Activated CD4-positive, alpha-beta T cell treated with anti-CD3 and anti-CD28 coated beads for 36 hours (primary cell): ENCODE data around the gene KRTAP22-1. TPM values are rescaled to one million over a fixed set of nuclear protein-coding genes. Genes with fewer than 3 reads are reported as not detected.

Source experiments
- ATAC-seq: fragments of 200-7000 bp; cut with Tn5 transposase; one replicate; pipeline ENCODE4 v1.10.0; 2021; ENCODE audit warnings: mild to moderate bottlenecking, moderate library complexity
- CTCF ChIA-PET: fragments of 350-600 bp; sonication (Branson Sonifier 250); formaldehyde crosslinking; loops from one replicate; lab custom pipeline; 2021; ENCODE audit warnings: antibody characterized with exemption; lab: Charles Lee
- POLR2A ChIA-PET: fragments of 350-600 bp; sonication (Branson Sonifier 250); formaldehyde crosslinking; loops from one replicate; lab custom pipeline; 2021; ENCODE audit warnings: antibody characterized with exemption, inconsistent platforms; lab: Charles Lee
- DNase-seq: peaks from one replicate; pipeline ENCODE4 v3.0.0-alpha.2; 2020
- H3K27ac Mint-ChIP-seq: one replicate; pipeline ENCODE4 v1.8.0; 2021; ENCODE audit warnings: mixed read lengths
- H3K27me3 Mint-ChIP-seq: one replicate; pipeline ENCODE4 v1.8.0; 2021; ENCODE audit warnings: mixed read lengths
- H3K36me3 Mint-ChIP-seq: one replicate; pipeline ENCODE4 v1.8.0; 2021; ENCODE audit warnings: low read depth, mixed read lengths
- H3K4me1 Mint-ChIP-seq: one replicate; pipeline ENCODE4 v1.8.0; 2021; ENCODE audit warnings: mixed read lengths
- H3K4me3 Mint-ChIP-seq: one replicate; pipeline ENCODE4 v1.8.0; 2021; ENCODE audit warnings: mild to moderate bottlenecking, moderate library complexity, mixed read lengths
- H3K9me3 Mint-ChIP-seq: one replicate; pipeline ENCODE4 v1.8.0; 2021; ENCODE audit warnings: low read depth, mixed read lengths
- intact Hi-C, 2 experiments: fragments of 100-400 bp; cut with DNase I in 1 of 2; cut with micrococcal nuclease in 1 of 2; formaldehyde crosslinking; loops; one replicate each; pipeline versions ENCODE4 v1.14.2 to v1.15.1; 2022 to 2024; cut with DNase I, micrococcal nuclease
- total RNA-seq, 2 experiments: library from RNA; stranded (reverse); gene quantifications; one replicate each; pipeline ENCODE4 v1.2.3, GENCODE V29; 2021

KRTAP22-1 gene
- total RNA-seq, 2 experiments from 2014 or later: not detected

DNA sequence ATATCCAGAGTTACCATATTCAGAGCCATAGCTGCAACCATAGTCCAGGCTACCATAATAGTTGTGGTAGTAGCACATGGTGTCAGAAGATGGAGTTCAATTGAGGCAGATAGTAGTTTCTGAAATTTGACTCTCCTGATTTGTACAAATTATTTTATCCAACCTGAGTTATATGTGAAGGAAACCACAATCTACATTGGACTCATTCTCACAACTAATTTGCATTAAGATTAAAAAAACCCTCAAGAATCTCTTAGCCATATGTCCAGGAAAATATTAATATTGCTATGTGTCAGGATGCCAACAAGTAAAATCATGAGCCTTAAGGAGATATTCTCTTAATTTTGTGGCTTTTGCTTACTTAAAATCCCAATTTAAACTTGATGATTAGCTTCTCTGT, 10.6 kb upstream of the KRTAP22-1 start, which contains the start of gene KRTAP22-2:
Gene KRTAP22-2, minus strand, starts transcription at position 101 of the 400 bp plus-strand sequence.
- no peak for DNase-seq
- H3K4me1 Mint-ChIP-seq: no peaks in the 10 kb centered on the region

DNA sequence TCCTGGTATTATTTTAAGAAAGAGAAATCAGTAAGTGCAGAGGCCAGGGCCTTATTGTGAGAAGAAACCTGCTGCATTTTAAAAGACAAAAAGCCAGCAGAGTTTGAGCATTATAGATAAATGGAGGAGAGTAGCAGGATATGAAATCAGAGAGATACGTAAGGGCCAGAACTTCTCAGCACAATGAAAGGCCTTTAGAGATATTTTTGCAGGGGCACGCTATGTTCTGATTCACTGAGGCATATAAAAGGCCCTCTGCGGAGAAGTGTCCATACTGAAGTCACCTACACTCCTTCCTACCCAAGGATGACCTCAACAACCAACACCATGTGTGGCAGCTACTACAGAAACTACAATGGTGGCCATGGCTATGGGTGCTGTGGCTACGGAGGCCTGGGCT, 8.7 kb upstream of the KRTAP22-1 start, which contains the start of gene KRTAP6-3:
Gene KRTAP6-3, plus strand, starts transcription at position 301 of the 400 bp plus-strand sequence. Its CDS starts 6 bp downstream, at position 307.
- H3K9me3 Mint-ChIP-seq: no peaks in the 10 kb centered on the region
- CTCF ChIA-PET: no interaction called here
- intact Hi-C loops: no loop called here
- POLR2A ChIA-PET: no interaction called here
- no peak within 1 kb of the TSS for H3K4me3 Mint-ChIP-seq
- ATAC-seq (no peak), DNase-seq (no peak)
- H3K27ac Mint-ChIP-seq: no peak within 1 kb of the TSS
- no peaks in the 10 kb centered on the region for H3K4me1 Mint-ChIP-seq
- H3K27me3 Mint-ChIP-seq: no peaks in the 10 kb centered on the region
- no peaks in the 10 kb centered on the region for H3K36me3 Mint-ChIP-seq

More for the DNA sequence above, 10.6 kb upstream of the KRTAP22-1 start, which contains the start of gene KRTAP22-2:
- no peak for ATAC-seq
- intact Hi-C loops: no loop called here
- POLR2A ChIA-PET: no interaction called here
- no peak within 1 kb of the TSS for H3K27ac Mint-ChIP-seq
- CTCF ChIA-PET: no interaction called here
- no peaks in the 10 kb centered on the region for H3K36me3 Mint-ChIP-seq
- H3K9me3 Mint-ChIP-seq: no peaks in the 10 kb centered on the region
- H3K27me3 Mint-ChIP-seq: no peaks in the 10 kb centered on the region
- H3K4me3 Mint-ChIP-seq: no peak within 1 kb of the TSS

DNA sequence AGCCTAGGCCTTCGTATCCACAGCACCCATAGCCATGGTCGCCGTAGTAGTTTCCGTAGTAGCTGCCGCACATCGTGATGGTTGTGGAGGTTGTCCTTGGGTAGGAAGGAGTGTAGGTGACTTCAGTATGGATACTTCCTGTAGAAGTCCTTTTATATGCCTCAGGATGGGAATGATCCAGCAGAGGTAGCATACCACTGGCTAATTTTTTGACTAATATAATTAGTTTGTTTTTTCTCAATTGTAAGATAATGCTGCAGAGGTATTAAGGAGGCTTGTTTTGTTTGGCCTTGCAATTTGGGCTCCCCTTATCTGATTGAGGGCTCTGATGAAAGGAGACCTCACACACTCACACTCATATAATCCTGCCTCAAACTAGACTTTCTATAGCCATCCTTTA, 2.1 kb upstream of the KRTAP22-1 start, which contains the start of gene KRTAP6-2:
Gene KRTAP6-2, minus strand, starts transcription at position 101 of the 400 bp plus-strand sequence. Its CDS starts 28 bp downstream, at position 73.
- no peak within 1 kb of the TSS for H3K27ac Mint-ChIP-seq
- no peak for DNase-seq
- no peaks in the 10 kb centered on the region for H3K36me3 Mint-ChIP-seq
- CTCF ChIA-PET: no interaction called here
- no peaks in the 10 kb centered on the region for H3K4me1 Mint-ChIP-seq
- POLR2A ChIA-PET: no interaction called here
- H3K9me3 Mint-ChIP-seq: peaks cover 2% of the 10 kb centered on the region
- ATAC-seq: no peak
- H3K4me3 Mint-ChIP-seq: no peak within 1 kb of the TSS
- intact Hi-C loops: no loop called here
- H3K27me3 Mint-ChIP-seq: peaks cover 2% of the 10 kb centered on the region

DNA sequence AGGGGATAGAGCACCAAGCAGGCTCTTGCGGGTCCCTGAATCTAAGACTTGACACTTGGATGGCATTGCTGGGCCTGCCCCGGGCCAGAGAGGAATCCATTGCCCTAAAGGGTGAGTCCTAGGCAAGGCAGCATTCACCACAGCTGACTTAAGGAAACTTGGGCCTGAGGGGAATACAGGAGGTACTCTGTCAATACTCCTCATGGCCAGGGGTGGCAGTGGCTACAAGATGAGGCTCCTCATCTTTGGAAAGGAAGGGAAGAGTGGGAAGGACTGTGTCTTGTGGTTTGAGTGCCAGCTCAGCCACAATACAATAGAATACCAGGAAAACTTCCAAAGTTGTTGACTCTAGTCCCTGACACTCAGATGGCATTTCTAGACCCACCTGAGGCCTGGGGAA, 5.1 kb downstream of the KRTAP22-1 start:
- no peak overlapping the region for H3K27ac Mint-ChIP-seq
- ChIA-PET POLR2A (no interaction called here), CTCF (no interaction called here)

DNA sequence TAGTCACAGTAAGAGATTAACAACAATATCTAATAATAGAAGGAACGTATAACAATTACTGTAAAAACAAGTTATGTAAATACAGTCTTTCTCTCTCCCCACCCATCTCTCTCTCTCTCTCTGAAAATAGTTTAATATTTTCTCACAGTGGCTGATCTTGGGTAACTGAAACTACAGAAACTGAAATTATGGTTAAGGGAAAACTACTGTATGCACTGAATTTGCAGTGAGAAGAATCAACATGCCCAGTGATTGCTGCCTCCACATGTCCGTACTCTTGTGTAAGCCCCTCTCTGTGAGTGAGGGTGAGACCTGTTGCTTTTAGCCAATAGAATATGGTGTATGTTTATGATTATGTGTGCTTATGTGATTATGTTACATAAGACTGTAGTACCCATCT, 11.2 kb downstream of the KRTAP22-1 start:
- Mint-ChIP-seq H3K36me3 (no peaks in the 10 kb centered on the region), H3K4me3 (no peak overlapping the region), H3K27ac (no peak overlapping the region), H3K9me3 (no peaks in the 10 kb centered on the region), H3K4me1 (no peaks in the 10 kb centered on the region), H3K27me3 (no peaks in the 10 kb centered on the region)
- no peak for ATAC-seq
- intact Hi-C loops: no loop called here
- POLR2A ChIA-PET: no interaction called here
- CTCF ChIA-PET: no interaction called here
- no peak for DNase-seq

More for the DNA sequence above, 5.1 kb downstream of the KRTAP22-1 start:
- H3K4me1 Mint-ChIP-seq: no peaks in the 10 kb centered on the region
- peaks cover 2% of the 10 kb centered on the region for H3K27me3 Mint-ChIP-seq
- DNase-seq (no peak), ATAC-seq (no peak)
- intact Hi-C loops: no loop called here
- no peaks in the 10 kb centered on the region for H3K36me3 Mint-ChIP-seq
- no peak overlapping the region for H3K4me3 Mint-ChIP-seq
- H3K9me3 Mint-ChIP-seq: peaks cover 2% of the 10 kb centered on the region

DNA sequence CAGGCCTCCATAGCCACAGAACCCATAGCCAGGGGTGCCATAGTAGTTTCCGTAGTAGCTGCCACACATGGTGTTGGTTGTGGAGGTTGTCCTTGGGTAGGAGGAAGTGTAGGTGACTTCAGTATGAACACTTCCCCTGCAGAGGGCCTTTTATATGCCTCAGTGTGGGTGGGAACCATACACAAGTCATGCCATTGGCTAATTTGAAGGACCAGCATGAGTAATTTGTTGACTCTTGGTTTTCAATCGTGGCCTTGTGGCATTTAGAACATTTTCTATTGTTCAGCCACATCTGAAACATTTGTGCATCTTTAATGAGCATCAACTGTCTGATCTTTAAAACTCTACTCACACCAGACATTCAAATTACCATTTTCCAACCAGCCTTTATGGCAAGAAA, 12.9 kb downstream of the KRTAP22-1 start, which contains the start of gene KRTAP6-1:
Gene KRTAP6-1, minus strand, starts transcription at position 95 of the 400 bp plus-strand sequence. Its CDS starts 26 bp downstream, at position 69.
- ChIA-PET POLR2A (no interaction called here), CTCF (interaction anchor here (1.0 kb wide), 1 partner anchor 8 kb away, joined by 3 read pairs; no protein-coding TSS in a partner anchor)
- no peaks in the 10 kb centered on the region for H3K27me3 Mint-ChIP-seq
- H3K27ac Mint-ChIP-seq: no peak within 1 kb of the TSS
- no peak within 1 kb of the TSS for H3K4me3 Mint-ChIP-seq
- ATAC-seq: no peak
- no peaks in the 10 kb centered on the region for H3K4me1 Mint-ChIP-seq
- no peaks in the 10 kb centered on the region for H3K9me3 Mint-ChIP-seq
- DNase-seq: no peak
- intact Hi-C loops: no loop called here
- no peaks in the 10 kb centered on the region for H3K36me3 Mint-ChIP-seq

DNA sequence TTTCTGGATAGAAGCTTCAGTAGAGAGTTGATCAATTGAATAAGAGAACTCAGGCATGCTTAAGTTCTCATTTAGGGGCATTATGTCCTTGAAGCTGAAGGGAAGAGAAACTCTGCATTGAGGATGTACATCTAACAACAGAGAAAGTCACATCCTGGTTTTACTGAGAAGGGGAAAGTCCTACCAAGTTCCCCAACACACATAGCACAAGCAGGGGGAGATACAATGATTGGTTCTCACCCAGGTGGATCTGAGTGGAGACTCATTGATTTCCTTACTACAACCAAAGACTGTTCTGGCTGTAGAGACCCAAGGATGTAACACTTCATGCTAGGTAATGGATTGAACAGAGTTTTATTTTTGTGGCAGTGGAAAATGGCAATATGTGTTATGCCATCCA, 14.3 kb downstream of the KRTAP22-1 start:
- ChIA-PET POLR2A (no interaction called here), CTCF (no interaction called here)
- DNase-seq (no peak), ATAC-seq (no peak)
- Mint-ChIP-seq H3K36me3 (no peaks in the 10 kb centered on the region), H3K9me3 (no peaks in the 10 kb centered on the region), H3K27me3 (no peaks in the 10 kb centered on the region), H3K27ac (no peak overlapping the region), H3K4me3 (no peak overlapping the region), H3K4me1 (no peaks in the 10 kb centered on the region)
- intact Hi-C loops: no loop called here

DNA sequence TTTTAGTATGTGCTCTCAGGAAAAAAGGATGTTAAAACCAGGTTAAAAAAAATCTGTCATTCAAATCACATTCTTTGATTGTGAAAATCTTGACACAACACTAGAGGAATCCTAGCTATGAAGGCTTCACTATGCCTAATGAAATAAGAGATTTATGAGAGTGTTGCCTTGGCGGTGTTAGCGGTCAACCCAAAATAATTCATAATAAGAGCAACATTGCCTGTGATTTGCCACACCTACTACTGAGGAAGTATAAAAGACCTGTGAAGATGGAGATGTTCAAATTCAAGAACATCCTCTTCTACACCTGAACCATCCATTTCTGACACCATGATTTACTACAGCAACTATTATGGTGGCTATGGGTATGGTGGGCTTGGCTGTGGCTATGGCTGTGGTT, 15.2 kb downstream of the KRTAP22-1 start, which contains the start of gene KRTAP20-1:
Gene KRTAP20-1, plus strand, starts transcription at position 301 of the 400 bp plus-strand sequence. Its CDS starts 30 bp downstream, at position 331.
- ChIA-PET CTCF (no interaction called here), POLR2A (no interaction called here)
- H3K9me3 Mint-ChIP-seq: no peaks in the 10 kb centered on the region
- no peak within 1 kb of the TSS for H3K4me3 Mint-ChIP-seq
- intact Hi-C loops: no loop called here
- no peaks in the 10 kb centered on the region for H3K4me1 Mint-ChIP-seq
- ATAC-seq (no peak), DNase-seq (no peak)
- no peak within 1 kb of the TSS for H3K27ac Mint-ChIP-seq
- H3K36me3 Mint-ChIP-seq: no peaks in the 10 kb centered on the region
- H3K27me3 Mint-ChIP-seq: no peaks in the 10 kb centered on the region

DNA sequence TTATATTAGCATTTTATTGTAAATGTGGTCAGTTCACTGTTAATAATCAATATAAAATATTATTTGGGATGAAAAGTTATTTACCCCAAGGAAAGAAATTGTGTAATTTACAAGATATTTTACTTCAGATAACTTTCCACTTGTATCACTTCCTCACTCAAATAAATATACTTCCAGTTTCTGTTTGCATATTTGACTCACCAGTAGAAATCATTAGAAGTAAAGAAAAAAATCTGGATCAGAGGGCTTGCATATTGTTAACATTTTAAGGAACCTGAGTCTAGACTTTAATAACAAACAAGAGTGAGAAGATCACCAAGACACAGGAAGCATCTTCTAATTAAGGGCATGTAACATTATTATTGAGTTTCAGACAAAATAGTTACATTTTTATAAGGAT, 19.2 kb downstream of the KRTAP22-1 start:
- DNase-seq (no peak), ATAC-seq (no peak)
- Mint-ChIP-seq H3K27me3 (no peaks in the 10 kb centered on the region), H3K9me3 (no peaks in the 10 kb centered on the region), H3K4me1 (no peaks in the 10 kb centered on the region), H3K36me3 (no peaks in the 10 kb centered on the region), H3K4me3 (no peak overlapping the region), H3K27ac (no peak overlapping the region)
- intact Hi-C loops: no loop called here
- ChIA-PET POLR2A (no interaction called here), CTCF (no interaction called here)

DNA sequence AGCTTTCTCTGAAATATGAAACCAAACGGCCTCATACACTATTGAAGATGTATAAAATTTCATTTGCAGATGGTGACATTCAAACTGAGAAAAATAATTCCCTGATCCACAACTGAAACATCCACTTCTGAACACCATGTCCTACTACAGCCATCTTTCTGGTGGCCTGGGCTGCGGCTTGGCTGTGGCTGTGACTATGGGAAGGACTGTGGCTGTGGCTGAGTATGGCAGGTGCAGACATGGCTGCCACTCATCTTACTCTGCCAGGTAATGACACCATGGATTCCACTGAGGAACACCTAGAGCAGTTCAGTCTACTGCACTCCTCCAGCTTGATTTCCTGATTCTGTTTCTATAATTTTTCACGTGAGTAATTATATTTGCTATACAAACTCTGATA, 19.6 kb downstream of the KRTAP22-1 start, which contains the start of gene KRTAP20-4:
Gene KRTAP20-4, plus strand, starts transcription at position 106 of the 400 bp plus-strand sequence.
- intact Hi-C loops: no loop called here
- no peaks in the 10 kb centered on the region for H3K27me3 Mint-ChIP-seq
- no peaks in the 10 kb centered on the region for H3K4me1 Mint-ChIP-seq
- ATAC-seq: no peak
- no peak for DNase-seq
- ChIA-PET POLR2A (no interaction called here), CTCF (no interaction called here)
- no peak within 1 kb of the TSS for H3K4me3 Mint-ChIP-seq
- no peaks in the 10 kb centered on the region for H3K36me3 Mint-ChIP-seq
- H3K27ac Mint-ChIP-seq: no peak within 1 kb of the TSS
- H3K9me3 Mint-ChIP-seq: no peaks in the 10 kb centered on the region

DNA sequence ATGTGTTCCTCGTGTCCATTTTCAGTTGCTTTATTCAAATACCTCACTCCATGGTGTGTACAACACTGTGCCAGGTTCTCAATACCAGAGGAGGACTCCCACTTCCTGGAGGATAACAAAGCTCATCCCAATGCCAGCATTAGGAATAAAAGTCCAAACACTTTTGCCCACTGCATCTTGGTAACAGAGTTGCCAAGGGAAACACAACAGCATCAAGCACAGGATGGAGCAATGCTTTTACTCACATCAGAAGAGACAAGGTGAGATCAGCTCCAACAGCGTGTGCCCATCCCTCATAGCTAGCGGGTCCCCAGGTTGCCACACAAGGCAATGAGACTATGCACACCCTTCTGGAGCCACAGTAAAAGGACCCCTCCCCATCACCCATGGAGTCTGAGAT, 22.5 kb downstream of the KRTAP22-1 start:
- Mint-ChIP-seq H3K27me3 (no peaks in the 10 kb centered on the region), H3K4me3 (no peak overlapping the region), H3K4me1 (no peaks in the 10 kb centered on the region), H3K9me3 (no peaks in the 10 kb centered on the region), H3K27ac (no peak overlapping the region), H3K36me3 (no peaks in the 10 kb centered on the region)
- POLR2A ChIA-PET: no interaction called here
- DNase-seq: no peak
- CTCF ChIA-PET: no interaction called here
- intact Hi-C loops: no loop called here
- ATAC-seq: no peak

DNA sequence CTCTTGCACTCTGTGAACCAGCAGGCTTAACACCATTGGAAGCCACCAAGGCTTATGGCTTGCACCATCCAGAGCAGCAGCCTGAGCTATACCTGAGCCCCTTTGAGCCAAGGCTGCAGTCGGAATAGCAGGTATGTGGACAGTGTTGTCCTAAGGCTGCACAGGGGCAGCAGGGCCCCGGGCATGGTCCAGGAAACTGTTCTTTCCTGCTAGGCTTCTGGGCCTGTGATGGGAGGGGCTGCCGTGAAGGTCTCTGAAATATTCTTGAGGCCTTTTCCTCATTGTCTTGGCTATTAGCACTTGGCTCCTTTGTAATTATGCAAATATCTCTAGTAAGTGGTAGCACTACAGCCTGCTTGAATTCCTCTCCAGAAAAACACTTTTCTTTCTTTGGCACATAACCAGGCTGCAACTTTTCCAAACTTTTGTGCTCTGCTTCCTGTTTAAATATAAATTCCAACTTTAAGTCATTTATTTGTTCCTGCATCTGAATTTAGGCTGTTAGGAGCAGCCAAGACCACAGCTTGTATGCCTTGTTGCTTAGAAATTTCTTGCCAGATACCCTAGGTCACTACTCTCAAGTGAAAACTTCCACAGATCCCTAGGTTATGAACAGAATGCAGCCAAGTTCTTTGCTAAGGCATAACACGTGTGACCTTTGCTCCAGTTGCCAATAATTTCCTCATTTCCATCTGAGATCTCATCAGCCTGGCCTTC, 24.7 kb downstream of the KRTAP22-1 start:
- ChIA-PET POLR2A (no interaction called here), CTCF (no interaction called here)
- DNase-seq (no peak), ATAC-seq (no peak)
- intact Hi-C loops: no loop called here
- Mint-ChIP-seq H3K9me3 (no peaks in the 10 kb centered on the region), H3K36me3 (no peaks in the 10 kb centered on the region), H3K4me1 (no peaks in the 10 kb centered on the region), H3K27ac (no peak overlapping the region), H3K27me3 (no peaks in the 10 kb centered on the region), H3K4me3 (no peak overlapping the region)
